Measurements from ENCODE around the gene SAMD4A.
A peak's percentile ranks its signal among the peaks of the same experiment; 100 is the strongest.

SAMD4A gene

DNA sequence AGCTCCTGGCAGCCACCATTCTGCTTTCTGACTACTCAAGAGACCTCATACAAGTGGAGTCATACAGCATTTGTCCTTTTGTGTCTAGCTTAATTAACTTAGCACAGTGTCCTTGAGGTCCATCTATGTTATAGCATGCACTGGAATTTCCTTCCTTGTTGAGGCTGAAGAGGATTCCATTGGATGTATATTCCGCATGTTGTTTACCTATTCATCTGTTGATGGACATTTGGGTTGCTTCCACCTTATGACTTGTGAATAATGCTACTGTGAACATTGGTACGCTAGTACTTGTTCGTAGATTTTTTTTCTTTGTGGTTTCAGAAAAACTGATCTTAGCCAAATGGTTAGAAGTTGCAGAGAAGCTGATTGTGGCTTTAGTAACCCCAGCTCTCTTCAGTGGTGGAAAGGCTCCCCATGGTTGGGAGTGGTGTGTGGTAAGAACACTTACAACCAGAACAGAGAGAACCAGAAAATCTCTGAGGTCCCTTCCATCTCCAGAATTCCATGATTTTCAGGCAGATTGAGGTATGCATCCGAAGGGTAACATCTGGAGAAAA lies 118.4 kb downstream of the SAMD4A start:
- no peak for DNase-seq

DNA sequence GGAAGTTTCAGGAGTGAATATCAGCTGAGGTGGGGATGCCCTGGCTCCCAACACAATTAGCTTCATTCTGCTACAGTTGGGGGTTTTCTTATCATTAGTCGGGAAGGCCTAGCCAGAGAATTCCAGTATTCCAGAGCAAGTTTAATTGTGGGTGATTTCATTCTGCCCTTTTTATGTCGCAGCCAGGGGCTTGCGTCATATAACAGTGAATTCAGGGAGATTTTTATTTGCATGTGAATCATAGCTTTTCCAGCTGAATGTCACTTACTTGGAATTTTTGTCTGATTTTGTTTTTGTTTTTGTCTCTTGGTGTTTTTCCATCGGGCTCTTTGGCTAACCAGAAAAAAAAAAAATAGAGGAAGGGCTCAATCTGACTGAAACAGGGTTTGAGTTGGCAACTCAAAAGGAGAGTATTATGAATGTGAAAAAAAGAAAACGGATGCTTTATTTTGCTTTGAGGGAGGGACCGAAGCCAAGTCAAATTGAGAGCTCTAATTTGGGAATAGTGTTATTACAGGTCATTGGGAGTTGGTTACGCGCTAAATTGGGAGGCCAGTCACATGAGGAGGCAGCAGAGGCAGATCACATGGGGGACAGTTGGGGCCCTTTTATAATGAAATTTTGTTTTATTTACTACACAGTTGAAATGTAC lies 119.4 kb downstream of the SAMD4A start:
- DNase-seq, result no peak

DNA sequence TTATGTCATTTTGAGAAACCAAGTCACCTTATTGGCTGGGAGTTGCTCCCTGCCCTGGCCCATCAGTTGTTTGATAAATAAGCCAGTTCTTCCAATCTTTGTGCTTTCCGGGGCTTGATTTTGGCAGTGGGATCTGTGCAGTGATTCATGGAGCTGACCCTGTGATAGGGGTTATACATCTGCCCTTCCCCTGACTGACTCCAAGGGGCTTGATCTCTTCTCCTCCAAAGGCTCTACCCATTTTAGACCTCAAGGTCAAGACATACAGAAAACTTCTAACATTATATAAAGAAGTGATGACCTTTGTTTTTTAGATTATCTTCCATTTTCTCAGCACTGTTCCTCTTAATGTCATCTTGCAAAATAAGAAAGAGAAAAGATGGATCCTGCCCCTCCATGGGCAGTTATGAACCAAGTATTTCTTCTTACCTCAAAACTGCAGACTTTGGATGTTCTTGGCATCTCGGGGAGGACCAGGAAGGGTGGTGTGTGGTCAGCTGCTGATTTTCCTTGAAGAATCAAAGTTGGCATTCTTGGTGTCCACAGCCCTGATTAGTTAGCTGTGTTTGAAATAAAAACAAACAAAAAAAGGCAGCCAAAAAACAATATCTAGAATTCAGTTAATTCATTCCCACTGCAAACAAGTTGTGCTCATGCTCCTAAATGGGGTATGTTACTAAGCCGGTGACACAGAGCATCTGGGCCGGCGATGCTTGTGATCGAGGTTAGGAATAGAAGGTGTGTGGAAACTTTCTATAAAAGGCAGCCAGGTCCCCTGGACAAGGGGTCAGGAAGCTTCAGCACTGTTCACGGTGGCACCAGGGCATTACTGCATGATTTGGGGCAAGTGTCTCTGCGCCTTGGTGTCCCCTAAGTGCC lies 120.2 kb downstream of the SAMD4A start:
- no peak for DNase-seq

DNA sequence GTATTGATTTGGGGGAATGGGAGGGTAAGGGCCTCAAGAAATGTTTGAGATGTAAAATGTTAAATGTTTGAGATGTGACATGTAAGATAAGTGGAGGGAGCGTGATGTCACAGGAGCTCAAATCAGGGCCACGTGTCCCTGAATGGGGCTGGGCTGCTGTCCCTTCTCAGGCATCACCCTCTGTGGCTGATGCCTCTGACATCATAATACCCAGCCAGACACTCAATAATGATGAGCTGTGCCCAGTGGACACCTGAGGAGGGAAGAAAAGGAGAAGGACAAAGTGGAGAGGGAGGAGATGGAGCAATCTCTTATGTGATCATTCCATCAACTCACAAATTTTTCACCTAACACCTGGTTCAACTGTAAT lies 120.8 kb downstream of the SAMD4A start:
- DNase-seq, result no peak

DNA sequence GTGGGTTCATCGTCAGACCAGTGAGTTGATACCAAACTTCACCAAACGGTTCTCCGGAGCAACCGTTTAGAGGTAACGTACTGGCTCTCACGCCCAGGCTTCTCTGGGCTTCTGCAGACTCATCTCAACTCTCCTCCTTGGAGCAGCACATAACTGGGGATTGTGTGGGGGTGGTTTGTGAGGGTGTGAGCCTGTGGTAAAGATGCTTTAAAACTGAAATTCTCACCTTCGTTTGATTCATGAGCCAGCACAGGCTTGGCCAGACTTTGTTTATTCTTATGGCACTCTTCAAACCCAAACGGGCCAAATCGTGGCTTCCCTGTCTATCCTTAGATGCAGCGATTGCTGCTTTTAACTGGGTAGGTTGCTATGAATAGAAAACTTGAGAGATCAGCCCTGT lies 121.3 kb downstream of the SAMD4A start:
- DNase-seq, result no peak

DNA sequence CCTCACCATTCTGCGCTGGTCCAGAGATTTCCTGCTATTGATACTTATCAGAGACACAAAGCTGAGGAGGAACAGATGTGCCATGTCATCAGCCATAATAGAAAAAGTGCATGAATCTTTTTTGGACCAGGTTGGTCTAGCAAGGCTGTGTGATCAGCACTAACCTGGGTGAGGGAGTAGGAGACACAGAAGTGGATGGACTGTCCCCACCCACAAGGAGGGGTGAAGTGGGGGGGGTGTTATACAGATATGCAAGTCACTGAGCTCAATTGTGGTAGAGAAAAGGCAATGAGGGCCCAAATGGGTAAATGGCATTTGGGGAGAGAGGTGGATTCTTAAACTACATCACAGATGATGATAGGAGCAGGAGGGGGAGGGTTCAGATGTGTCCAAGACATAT lies 123.0 kb downstream of the SAMD4A start:
- DNase-seq, result no peak

DNA sequence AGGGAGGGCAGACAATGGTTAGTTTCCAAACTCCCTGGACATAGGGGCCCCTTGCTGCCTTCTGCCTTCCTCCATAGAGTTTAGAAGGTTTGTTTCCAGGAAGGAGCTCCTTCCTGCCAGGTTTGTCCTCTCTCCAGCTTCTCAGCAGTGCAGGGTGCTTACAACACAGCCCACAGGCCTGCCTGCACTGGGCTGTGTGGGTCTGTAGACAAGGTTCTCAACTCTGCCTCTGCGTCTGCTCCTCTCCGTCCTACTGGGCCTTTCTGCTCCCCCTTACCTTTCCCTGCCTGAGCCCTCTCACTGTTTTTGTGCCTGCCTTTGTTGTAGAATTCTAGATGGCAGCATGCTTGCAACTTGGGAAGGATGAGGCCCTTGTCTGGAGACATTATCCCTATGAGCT lies 124.0 kb downstream of the SAMD4A start:
- no peak for DNase-seq

DNA sequence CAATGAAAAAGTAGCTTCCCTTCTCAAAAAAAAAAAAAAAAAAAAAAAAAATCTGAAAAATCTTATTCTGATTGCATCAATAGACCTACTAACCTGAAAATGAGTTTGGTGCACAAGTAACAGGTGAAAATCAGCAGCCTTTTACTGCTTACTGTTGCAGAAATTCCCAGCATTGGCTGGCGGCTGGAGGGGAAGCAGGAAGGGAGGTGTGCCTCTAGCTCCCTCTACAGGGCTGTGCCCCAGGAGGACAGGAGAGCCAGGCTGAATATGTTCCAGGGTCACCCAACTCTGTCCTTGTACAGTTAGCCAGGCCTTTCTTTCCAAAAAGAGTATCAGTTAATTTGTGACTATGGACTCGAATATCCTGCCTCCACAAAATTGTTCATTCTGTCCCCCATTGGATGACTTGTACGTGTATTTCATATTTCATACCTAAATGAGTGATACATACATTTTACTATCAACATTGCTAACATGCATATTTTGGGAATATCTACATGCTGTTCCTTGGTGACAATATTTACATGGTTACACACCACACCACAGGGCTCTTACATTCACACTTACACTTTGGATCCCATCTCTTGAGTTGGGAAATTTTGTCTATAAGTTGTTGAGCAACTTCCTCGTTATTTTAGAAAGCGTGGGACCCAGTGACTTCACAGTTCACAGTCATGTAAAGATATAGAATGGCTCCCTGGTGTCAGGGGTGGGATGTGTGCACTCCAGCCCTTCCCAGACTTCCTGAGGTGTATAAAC lies 124.8 kb downstream of the SAMD4A start:
- peak; percentile 88 for DNase-seq

DNA sequence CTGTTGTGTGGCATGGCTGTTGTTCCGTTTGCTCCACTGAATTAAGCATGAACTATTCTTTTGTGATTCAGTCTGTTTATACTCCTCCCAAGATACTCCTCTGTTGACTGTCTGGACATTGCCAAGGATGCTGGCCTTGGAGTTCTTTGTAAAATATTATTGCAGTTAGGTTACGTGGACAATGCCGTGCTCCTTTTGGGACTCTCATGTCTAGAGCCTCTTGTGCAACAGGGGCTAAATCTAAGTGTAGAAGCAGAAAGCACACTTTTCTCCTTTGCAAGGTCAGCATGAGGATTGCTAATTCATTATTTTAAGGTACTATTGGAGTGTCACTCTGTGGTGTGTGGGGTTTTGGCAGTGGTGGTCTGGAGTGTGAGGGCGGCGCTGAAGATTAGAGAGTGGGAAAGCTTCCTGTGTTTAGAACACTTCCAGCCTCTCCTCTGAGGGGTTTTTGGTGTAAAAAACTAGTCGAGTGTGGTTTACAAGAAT lies 125.4 kb downstream of the SAMD4A start:
- DNase-seq, result no peak

DNA sequence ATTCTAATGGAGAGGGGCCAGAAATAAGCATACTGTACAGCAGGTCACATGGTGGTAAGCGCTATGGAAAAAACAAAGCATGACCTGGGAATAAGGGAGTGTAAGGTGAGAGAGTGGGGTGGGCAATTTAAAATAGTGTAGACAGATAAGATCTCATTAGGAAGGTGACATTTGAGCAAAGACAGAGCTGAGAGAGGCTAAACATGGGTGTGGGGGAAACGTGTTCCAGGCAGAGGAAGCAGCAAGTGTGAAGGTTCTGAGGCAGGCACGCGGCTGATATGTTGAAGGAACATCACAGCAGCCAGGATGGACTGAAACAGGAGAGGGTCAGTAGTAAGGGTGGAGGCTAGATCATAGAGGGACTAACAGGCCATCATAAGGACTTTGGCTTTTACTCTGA lies 126.8 kb downstream of the SAMD4A start:
- DNase-seq, result no peak

DNA sequence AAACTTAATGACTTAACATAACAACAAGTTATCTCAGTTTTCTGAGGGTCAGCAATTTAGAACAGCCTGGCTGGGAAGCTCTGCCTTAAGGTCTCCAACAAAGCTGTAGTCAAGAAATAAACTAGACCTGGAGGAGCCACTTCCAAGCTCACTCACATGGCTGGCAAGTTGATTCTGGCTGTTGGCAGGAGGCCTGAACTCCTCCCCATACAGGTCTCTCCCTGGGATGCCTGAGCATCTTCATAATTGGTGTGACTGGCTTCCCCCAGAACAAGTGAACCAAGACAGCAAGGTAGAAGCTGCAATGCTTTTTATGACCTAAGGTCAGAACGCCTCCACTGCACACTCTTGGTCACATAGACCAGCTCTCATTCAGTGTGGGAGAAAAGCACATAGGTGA lies 128.3 kb downstream of the SAMD4A start:
- DNase-seq, result no peak

DNA sequence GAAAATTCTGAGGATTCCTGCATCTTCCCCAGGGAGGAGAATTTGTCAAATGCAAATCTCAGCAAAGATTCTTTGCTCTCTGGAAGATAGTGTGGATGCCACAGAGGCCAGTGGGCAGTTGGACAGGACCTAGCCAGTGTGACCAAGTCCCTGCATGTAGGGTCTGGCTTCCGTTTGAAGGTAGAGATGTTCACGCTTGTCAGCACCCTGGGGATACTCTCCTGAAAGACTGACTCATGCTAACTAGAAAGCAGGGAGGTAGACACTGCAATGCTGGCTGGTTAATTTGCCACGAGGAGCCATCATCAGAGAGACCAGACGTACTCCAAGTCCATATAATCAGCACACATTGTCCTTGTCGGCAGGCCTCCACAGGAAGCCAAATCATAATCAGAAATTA lies 130.1 kb downstream of the SAMD4A start:
- DNase-seq, result no peak

DNA sequence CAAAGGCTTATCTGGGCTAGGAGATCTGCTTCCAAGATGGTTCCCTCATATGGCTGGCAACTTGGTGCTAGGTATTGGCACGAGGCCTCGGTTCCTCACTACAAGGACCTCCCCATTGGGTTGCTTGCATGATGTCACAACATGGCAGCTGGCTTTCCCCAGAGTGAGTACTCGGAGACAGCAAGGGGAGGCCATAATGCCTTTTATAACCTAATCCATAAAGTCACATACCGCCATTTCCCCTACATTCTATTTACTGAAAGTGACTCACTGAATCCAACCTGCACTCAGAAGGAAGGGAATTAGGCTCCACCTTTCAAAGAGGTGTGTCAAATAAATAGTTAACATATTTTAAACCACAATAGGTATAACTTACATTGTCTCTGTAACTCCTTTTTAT lies 130.9 kb downstream of the SAMD4A start:
- no peak for DNase-seq

DNA sequence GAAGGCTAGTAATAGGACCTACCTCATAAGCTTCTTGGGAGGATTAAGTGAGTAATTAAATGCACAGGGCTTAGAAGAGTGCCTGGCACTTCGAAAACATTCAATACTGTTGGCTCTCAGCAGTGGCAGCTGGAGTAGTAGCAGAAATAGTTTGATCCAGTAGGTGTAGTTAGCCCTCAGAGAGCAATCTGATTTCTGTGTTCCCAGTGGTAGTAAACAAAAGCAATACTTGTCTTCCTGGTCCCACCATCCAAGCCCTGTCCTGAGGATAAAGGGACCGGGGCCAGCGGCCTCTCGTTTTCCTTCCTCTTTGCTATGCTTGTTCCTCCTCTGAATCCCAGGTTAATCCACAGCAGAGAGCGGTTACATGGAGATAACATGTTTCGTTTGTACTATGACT lies 131.6 kb downstream of the SAMD4A start:
- no peak for DNase-seq

DNA sequence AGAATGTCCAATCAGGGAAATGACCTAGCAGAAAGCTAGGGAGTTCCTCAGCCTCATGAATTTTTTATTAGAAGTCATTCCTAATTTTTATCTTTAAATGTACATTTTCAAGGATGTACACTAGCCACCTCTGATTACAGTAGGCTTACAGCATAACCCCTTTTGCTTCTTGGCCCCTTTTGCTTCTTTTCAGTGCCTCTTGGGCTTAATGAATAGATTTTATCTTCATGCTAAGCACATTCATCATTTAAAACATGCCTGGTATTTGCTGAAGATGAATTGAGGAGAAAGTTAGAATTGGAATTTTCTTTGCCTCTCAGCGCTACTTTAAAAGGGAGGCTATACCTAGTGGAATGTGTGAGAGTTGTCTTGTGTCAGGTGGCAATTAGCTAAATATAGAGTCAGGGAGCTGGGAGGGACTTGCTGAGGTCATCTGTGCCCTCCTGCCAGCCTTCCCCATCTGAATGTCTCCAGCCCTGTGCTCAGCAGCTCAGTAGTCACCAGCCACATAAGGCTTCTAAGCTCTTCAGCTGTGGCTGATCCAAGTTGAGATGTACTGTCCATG lies 132.1 kb downstream of the SAMD4A start:
- DNase-seq, result no peak

DNA sequence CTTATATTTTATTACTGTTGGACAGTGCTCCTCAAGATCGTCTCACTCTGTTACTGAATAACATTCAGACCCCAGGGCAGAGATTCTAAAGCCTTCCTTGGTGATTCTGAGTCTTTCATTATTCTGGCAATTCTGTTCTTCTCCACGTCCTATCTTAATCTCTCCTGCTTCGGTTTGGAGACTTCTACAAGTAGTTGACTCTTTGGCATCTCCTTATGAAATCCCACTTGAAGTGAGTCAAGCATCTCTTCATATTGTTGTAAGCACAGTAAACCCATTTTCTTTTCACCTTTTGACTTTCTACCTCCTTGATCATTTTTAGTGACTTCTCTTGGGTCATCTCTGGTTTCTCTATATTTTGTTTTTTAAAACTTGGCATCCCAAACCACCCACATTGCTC lies 132.8 kb downstream of the SAMD4A start:
- DNase-seq, result no peak

DNA sequence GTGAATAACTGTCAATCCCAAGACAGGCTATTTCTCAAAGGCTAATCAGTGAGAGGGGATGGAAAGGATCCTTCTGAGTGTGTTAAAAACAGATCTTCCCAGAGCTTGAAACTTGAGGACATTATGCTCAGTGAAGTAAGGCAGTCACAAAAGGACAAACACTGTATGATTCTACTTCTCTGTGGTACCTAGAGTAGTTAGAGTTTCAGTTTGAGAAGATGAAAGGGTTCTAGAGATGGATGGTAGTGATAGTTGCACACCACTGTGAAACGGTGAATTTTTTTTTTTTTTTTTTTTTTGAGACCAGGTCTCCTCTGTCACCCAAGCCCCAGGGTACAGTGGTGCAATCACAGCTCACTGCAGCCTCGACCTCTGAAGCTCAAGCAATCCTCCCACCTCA lies 133.8 kb downstream of the SAMD4A start:
- no peak for DNase-seq

DNA sequence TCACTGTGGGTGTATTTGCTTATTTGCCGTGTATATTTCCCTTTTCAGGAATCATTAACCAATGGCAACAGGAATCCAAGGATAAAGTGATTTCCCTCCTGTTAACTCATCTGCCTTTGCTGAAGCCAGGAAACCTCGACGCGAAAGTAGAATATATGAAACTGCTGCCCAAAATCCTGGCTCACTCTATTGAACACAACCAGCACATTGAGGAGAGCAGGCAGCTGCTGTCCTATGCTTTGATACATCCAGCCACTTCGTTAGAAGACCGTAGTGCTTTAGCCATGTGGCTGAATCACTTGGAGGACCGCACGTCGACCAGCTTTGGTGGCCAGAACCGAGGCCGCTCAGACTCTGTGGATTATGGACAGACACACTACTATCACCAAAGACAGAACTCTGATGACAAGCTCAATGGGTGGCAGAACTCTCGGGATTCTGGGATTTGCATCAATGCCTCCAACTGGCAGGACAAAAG lies 135.1 kb downstream of the SAMD4A start:
- DNase-seq, result no peak

DNA sequence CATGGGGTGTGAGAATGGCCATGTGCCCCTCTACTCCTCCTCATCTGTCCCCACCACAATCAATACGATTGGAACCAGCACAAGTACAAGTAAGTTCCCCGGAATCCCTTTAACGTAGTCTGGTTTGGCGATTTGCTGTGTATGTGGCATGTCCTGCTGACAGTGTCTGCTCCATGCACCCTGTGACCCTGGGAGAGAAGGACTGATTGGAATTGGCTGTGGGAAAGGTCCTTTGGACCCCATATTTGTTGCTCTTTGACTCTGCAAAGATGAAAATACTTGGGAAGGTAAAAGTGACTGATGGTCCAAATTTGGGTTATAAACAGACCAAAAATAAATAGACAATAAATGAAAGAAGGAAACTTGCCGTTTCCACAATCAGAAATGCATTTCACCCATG lies 135.6 kb downstream of the SAMD4A start:
- DNase-seq, result no peak

DNA sequence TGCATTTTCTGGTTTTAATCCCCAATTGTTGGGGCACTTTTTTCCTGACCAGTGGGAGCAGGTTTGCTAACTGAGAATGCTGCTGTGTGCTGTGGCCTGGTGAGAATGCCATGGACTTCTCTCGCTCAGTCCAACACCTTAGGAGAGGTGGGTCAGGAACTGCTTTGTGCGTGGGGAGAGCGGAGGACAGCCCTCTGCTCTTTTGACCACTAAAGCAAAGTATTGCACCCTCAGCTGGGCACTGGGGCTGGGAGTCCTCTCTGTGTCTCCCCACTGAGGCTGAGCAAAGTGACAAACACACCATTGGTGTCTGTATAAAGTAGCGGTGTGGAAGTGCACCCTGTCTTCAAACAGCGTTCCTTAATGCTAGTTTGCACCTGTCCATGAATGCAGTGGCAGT lies 136.2 kb downstream of the SAMD4A start:
- no peak for DNase-seq

DNA sequence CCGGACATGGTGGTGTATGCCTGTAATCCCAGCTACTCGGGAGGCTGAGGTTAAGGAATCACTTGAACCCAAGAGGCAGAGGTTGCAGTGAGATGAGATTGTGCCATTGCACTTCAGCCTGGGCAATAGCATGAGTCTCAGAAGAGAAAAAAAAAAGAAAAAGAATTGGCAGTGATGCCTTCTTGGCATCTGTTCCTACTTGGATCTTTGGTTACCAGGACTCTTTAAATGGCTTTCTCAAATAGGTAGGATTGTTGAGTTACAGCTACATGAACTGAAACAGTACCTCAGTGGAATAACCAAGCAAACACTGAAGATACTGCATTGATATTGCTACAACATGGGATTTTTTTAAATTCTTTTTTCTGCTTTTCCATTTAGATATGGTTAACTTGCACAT lies 136.8 kb downstream of the SAMD4A start:
- no peak for DNase-seq

DNA sequence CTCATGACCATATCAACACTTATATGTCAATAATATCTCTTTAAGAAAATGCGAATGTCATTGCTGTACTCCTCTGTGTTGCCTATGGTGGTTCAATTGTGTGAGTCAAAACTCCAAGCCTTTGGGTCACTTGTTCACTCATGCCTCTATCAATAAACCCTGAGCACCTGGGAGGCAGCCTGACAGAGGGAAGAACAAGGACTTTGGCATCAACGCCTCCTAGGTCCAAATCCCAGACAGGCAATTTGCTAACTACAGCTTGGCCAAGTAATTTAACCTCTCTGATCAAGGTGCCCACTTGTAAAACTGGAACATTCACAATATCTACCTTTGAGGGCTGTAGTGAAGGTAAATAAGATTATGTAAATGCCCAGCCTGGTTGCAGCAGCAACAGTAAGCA lies 137.8 kb downstream of the SAMD4A start:
- no peak for DNase-seq

DNA sequence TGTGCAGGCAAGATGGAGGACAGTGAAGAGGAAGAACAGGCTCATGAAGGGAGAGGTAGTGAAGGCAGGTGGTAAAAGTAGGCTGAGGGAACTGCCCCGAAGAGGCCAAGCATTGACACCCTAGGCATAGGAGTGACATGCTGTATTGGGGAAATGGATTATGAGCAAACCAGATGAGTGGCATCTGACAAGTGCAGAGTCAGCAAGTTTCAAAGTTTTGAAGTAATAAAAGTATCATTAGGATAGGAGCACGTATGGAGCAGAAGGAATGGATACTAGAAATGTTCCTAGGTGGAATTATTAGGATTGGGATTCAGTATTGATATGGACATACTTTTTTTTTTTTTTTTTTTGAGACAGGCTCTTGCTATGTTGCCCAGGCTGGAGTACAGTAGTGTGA lies 139.8 kb downstream of the SAMD4A start:
- DNase-seq, result no peak
